Activated T-cell treated with anti-CD3 and anti-CD28 coated beads, Interleukin-2, amount 50 U/mL, for 24 hours (primary cell): ENCODE data around the gene ACSS1.

Experiments
- DNase-seq: peaks from one replicate; pipeline ENCODE4 v3.0.0-alpha.2; 2020
- H3K27ac Mint-ChIP-seq: 2 replicates; pipeline ENCODE4 v1.8.0; 2020; ENCODE audit warnings: mild to moderate bottlenecking, mixed read lengths
- H3K27me3 Mint-ChIP-seq: 2 replicates; pipeline ENCODE4 v1.8.0; 2020; ENCODE audit warnings: mixed read lengths
- H3K36me3 Mint-ChIP-seq: 2 replicates; pipeline ENCODE4 v1.8.0; 2020; ENCODE audit warnings: low read depth, mixed read lengths
- H3K4me1 Mint-ChIP-seq: 2 replicates; pipeline ENCODE4 v1.8.0; 2020; ENCODE audit warnings: low read depth, mixed read lengths
- H3K4me3 Mint-ChIP-seq: 2 replicates; pipeline ENCODE4 v1.8.0; 2020; ENCODE audit warnings: mild to moderate bottlenecking, moderate library complexity, mixed read lengths
- H3K9me3 Mint-ChIP-seq: 2 replicates; pipeline ENCODE4 v1.8.0; 2020; ENCODE audit warnings: mixed read lengths

Gene ACSS1

DNA sequence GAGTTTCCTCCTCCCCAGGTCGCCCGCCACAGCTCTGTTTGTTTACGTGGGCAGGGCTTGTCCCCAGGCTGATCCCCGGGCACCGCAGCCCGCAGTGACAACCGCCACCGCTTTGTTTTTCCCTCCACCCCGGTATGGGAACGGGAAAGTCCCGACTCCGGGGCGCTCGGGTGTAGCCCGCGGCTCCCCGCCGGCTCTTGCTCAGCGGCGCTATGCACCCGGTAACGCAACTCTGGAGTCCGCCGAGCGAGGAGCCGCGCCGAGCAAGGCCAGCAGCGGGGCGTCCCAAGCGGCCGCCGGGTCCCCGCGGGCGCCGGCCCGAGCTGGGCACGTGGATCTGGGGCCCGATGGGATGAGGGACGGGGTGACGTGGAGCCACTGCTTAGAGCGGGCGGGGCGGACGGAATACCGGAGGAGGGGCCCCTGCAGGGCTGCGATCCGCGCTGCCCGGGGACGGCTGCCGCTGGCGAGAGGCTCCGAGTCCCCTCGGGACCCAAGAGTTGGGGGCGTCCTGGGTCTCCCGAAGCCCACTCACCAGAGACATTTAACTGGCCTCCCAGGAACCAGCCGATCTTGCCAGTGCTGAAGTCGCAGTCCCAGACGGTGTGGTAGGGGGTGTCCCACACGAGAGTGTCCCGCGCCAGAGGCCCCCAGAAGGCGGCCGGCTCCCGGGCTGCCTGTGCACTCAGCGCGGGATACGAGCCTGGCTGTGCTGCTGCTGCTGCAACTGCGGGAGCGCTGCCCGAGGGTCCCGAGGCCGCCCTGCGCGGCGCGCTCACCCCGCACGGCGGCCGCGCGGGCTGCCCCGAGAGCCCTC is 497 bp downstream of the ACSS1 start:
- H3K4me1 Mint-ChIP-seq = peaks cover 56% of the 10 kb centered on the region
- peak overlapping the region; percentile 89 for H3K27ac Mint-ChIP-seq
- no peaks in the 10 kb centered on the region for H3K9me3 Mint-ChIP-seq
- DNase-seq = peak; percentile 82
- no peaks in the 10 kb centered on the region for H3K27me3 Mint-ChIP-seq
- peaks cover 9% of the 10 kb centered on the region for H3K36me3 Mint-ChIP-seq
- H3K4me3 Mint-ChIP-seq = peak overlapping the region; percentile 82

DNA sequence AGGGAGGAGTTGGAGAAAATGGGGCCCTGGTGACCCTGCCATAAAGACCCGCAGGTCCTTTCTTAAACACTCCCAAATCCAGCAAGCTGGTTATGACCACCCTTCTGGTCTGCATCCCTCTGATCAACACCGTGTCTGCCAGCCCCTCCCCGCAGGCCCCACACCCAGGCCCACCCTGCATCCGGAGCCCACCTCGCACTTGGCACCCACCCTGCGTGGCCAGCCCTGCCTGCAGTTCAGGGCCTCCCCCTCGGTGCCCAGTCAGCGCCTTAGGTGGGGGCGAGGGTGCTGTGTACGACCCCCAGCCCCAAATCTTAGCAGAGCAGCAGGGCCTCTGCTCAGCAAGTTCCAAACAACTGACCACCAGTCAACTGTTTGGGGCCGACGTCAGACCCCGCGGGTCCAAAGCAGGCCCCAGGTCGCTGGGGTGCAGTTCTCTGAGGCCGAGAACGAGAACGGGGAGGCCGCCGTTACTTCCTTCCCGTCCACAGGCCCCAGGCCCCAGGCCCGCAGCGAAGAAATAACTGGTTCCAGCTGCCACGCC is 1.2 kb downstream of the ACSS1 start:
- H3K9me3 Mint-ChIP-seq = no peaks in the 10 kb centered on the region
- no peak for DNase-seq
- H3K27ac Mint-ChIP-seq = peak overlapping the region; percentile 89
- no peaks in the 10 kb centered on the region for H3K27me3 Mint-ChIP-seq
- peaks cover 9% of the 10 kb centered on the region for H3K36me3 Mint-ChIP-seq
- peak overlapping the region; percentile 82 for H3K4me3 Mint-ChIP-seq
- H3K4me1 Mint-ChIP-seq = peaks cover 63% of the 10 kb centered on the region

DNA sequence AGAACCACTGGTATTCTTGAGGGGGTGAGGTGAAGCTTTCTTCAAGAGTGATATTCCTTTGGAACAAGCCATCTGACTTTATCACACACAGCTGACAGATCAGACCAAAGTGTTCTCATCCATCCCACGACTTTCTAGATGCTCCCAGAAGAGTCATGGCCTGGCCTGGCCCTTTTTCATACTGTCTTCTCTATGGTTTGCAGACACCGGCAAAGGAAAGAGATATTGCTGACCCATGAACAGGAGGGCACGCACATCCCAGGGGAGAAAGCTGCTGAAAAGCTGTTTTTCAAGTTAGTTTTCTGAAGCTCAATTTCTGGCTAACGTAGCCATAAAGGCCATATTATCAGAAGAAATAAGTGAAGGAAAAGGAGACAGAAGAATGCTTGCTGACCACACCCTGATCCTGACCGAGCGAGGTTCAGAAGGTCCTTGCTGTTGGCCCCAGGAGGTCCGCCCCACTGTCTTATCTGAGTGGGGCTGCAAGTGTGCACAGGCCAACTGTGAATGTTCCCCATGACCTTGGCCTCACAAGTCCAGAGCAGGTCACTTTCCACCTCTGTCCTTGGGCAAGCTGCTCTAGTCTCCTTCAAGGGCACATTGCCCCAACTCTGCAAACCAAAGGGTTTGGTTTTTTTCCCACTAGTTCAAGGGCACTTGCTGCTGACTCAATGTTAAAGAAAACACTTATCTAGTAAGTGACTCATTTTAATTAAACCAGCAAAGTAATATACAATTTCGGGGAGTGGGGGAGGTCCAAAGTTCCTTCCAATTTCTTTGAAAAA is 2.0 kb downstream of the ACSS1 start:
- Mint-ChIP-seq H3K27ac (no peak overlapping the region), H3K36me3 (peaks cover 9% of the 10 kb centered on the region), H3K4me3 (peak overlapping the region; percentile 82), H3K9me3 (no peaks in the 10 kb centered on the region), H3K27me3 (no peaks in the 10 kb centered on the region), H3K4me1 (peaks cover 69% of the 10 kb centered on the region)
- DNase-seq = peak; percentile 33

GRCh38 chr20:25054995-25055629 is 2.8 kb downstream of the ACSS1 start:
- DNase-seq = no peak
- H3K4me1 Mint-ChIP-seq = peaks cover 73% of the 10 kb centered on the region
- H3K27ac Mint-ChIP-seq = no peak overlapping the region
- H3K36me3 Mint-ChIP-seq = peaks cover 9% of the 10 kb centered on the region
- H3K27me3 Mint-ChIP-seq = no peaks in the 10 kb centered on the region
- no peaks in the 10 kb centered on the region for H3K9me3 Mint-ChIP-seq
- no peak overlapping the region for H3K4me3 Mint-ChIP-seq

- DNase-seq = no peak
- peaks cover 9% of the 10 kb centered on the region for H3K36me3 Mint-ChIP-seq
- H3K9me3 Mint-ChIP-seq = no peaks in the 10 kb centered on the region
- no peak overlapping the region for H3K27ac Mint-ChIP-seq
- H3K4me3 Mint-ChIP-seq = no peak overlapping the region
- H3K27me3 Mint-ChIP-seq = no peaks in the 10 kb centered on the region
- H3K4me1 Mint-ChIP-seq = peaks cover 76% of the 10 kb centered on the region
Measured at GRCh38 chr20:25054096-25054820, 3.7 kb downstream of the ACSS1 start.

DNA sequence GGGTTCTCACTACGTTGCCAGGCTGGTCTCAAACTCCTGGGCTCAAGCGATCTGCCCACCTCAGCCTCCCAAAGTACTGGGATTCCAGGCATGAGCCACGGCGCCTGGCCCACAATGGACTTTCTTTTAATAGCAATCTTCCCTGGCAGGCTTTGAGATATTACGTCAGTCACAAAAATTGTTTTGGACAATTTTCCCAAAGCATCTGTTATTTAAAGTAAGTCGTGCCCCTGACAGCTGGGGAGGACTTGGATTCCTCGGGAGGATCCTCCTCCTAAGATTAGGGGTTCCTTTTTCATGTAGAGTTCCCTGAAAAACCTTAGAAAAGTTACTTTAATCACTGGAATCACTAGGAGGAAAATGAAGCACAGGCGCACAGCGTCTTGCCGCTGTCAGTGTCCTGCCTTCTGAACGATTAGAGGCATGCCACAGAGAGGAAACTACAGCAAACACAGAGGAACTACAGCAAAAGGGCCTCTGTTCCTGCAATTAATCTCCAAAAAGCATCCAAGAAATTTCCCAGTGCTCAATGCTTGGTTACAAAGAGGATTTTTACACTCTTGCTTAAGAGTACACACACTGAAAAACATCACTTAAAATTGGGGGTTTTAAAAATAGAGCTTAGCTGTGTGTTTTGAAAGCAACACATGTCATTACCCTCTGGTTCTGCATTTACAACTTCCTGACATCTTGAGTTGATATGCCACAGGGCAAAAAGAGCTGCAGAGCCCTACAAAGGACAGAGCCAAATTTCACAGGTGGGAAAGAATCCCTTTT is 4.5 kb downstream of the ACSS1 start:
- Mint-ChIP-seq H3K4me1 (peaks cover 68% of the 10 kb centered on the region), H3K27ac (no peak overlapping the region), H3K9me3 (no peaks in the 10 kb centered on the region), H3K36me3 (peaks cover 9% of the 10 kb centered on the region), H3K27me3 (no peaks in the 10 kb centered on the region), H3K4me3 (no peak overlapping the region)
- DNase-seq = peak; percentile 1

- Mint-ChIP-seq H3K4me3 (no peak overlapping the region), H3K27me3 (no peaks in the 10 kb centered on the region), H3K4me1 (peaks cover 67% of the 10 kb centered on the region), H3K9me3 (no peaks in the 10 kb centered on the region), H3K36me3 (peaks cover 13% of the 10 kb centered on the region), H3K27ac (no peak overlapping the region)
- peak; percentile 22 for DNase-seq
Measured at GRCh38 chr20:25052255-25053194, 5.4 kb downstream of the ACSS1 start.

- H3K27me3 Mint-ChIP-seq = no peaks in the 10 kb centered on the region
- peaks cover 62% of the 10 kb centered on the region for H3K4me1 Mint-ChIP-seq
- peak; percentile 15 for DNase-seq
- H3K4me3 Mint-ChIP-seq = no peak overlapping the region
- no peak overlapping the region for H3K27ac Mint-ChIP-seq
- H3K9me3 Mint-ChIP-seq = no peaks in the 10 kb centered on the region
- H3K36me3 Mint-ChIP-seq = peaks cover 21% of the 10 kb centered on the region
Measured at GRCh38 chr20:25051386-25052155, 6.4 kb downstream of the ACSS1 start.

DNA sequence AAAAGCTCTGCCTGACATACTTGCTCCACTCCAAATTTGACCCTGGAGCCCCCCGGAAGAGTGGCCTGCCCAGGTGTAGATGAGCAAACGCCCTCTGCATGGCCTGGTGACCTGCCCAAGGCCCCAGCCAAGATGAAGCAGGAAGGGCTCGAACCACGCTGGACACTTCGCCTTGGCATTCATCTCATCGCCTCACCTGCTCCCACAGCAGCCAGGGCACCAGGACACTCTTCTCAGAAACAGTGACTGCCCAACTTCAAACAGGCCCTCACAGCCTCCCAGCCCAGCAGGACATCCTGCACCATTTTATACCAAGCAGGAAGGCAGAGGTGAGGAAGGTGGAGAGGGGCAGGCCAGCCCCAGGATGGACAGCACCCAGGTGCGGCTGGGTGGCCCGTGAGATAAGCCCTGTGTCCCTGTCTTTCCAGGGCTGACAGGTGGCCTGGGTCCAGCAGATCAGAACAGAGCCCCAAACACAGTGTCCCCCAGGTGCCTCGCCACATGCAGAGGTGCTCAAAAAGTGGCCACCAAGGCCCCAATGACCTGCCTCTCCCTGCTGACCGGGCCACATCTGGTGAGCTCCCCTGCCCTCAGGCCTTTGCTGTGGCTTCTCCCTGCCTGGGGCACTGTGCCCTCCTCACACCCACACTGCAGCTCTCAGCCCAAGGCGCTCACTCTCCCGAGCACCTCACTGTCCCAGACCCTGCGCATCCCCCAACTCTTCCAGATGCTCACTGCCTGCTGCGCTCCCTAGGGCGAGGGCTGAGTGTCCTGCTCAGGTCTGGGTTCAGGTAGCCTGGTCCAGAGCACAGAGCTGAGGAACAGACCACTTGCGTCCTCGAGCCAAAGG is 7.2 kb downstream of the ACSS1 start:
- H3K9me3 Mint-ChIP-seq = no peaks in the 10 kb centered on the region
- H3K4me1 Mint-ChIP-seq = peaks cover 53% of the 10 kb centered on the region
- H3K27me3 Mint-ChIP-seq = no peaks in the 10 kb centered on the region
- DNase-seq = peak; percentile 27
- no peak overlapping the region for H3K4me3 Mint-ChIP-seq
- peaks cover 26% of the 10 kb centered on the region for H3K36me3 Mint-ChIP-seq
- no peak overlapping the region for H3K27ac Mint-ChIP-seq

GRCh38 chr20:25050082-25050481 is 7.9 kb downstream of the ACSS1 start:
- Mint-ChIP-seq H3K27ac (no peak overlapping the region), H3K9me3 (no peaks in the 10 kb centered on the region), H3K4me1 (peaks cover 47% of the 10 kb centered on the region), H3K27me3 (no peaks in the 10 kb centered on the region), H3K36me3 (peaks cover 21% of the 10 kb centered on the region), H3K4me3 (no peak overlapping the region)
- peak; percentile 19 for DNase-seq

GRCh38 chr20:25049261-25050060 is 8.5 kb downstream of the ACSS1 start:
- H3K4me1 Mint-ChIP-seq = peaks cover 41% of the 10 kb centered on the region
- no peaks in the 10 kb centered on the region for H3K9me3 Mint-ChIP-seq
- peak; percentile 17 for DNase-seq
- peak overlapping the region; percentile 23 for H3K27ac Mint-ChIP-seq
- no peaks in the 10 kb centered on the region for H3K27me3 Mint-ChIP-seq
- H3K4me3 Mint-ChIP-seq = no peak overlapping the region
- H3K36me3 Mint-ChIP-seq = peaks cover 19% of the 10 kb centered on the region
